Measurements from ENCODE around the gene CAPN2. TPM values are rescaled to one million over a fixed set of nuclear protein-coding genes. Genes with fewer than 3 reads are reported as not detected.
"Not testable (repeated sequence)": the region's sequence is repeated elsewhere in the genome, so short reads cannot be mapped to it uniquely, and the experiment has no call there.

The CAPN2 gene
- total RNA-seq, 1 experiment from 2014 or later: 1,259 TPM

GRCh38 chr1:223815020-223815853 lies 102.9 kb downstream of the CAPN2 start:
- no peaks in the 10 kb centered on the region for H3F3A ChIP-seq (ENCODE audit: low read length, unreplicated experiment)
- H3K27me3 ChIP-seq (ENCODE audit: low read length): no peaks in the 10 kb centered on the region
- no peak overlapping the region for H2AFZ ChIP-seq (ENCODE audit: low read length)
- intact Hi-C loops (cut with micrococcal nuclease): loop anchor here (10.0 kb wide), 1 partner anchor 300 kb away; the partner anchor contains the start of gene FBXO28
- no peak for DNase-seq
- peaks cover 18% of the 10 kb centered on the region for H3K79me2 ChIP-seq (ENCODE audit: low read length)
- no peak overlapping the region for H3K27ac ChIP-seq (ENCODE audit: low read length)
- no peak for ATAC-seq
- TF ChIP-seq EZH2phosphoT487 (IDR thresholded peaks at IDR 0.05; ENCODE audit: borderline replicate concordance, low read length) (no peak), CTCF (conservative IDR thresholded peaks at IDR 0.05; ENCODE audit: low read depth, low read length) (no peak), EZH2 (IDR thresholded peaks at IDR 0.05; ENCODE audit: low read length, unreplicated experiment) (no peak)
- POLR2A ChIA-PET (ENCODE audit: unreplicated experiment): no interaction called here
- CTCF ChIA-PET: no interaction called here
- peaks cover 21% of the 10 kb centered on the region for H3K4me1 ChIP-seq (ENCODE audit: insufficient read depth, low read length)
- BruUV-seq (replicated peaks): no TSS peak
- H3K4me2 ChIP-seq (ENCODE audit: low read length): peak overlapping the region; percentile 61
- H3K9me2 ChIP-seq (replicated peaks; ENCODE audit: low read length): no peaks in the 10 kb centered on the region
- peaks cover 17% of the 10 kb centered on the region; the same call in 1 of the 2 replicates for H3K36me3 ChIP-seq (ENCODE audit: low read depth, low read length)
- H3K9me3 ChIP-seq (ENCODE audit: low read length): no peaks in the 10 kb centered on the region
- H3K9ac ChIP-seq (ENCODE audit: low read length): no peak overlapping the region
- H3K4me3 ChIP-seq (ENCODE audit: low read length): no peak overlapping the region
- peaks cover 8% of the 10 kb centered on the region; the same call in 1 of the 2 replicates for H4K20me1 ChIP-seq (ENCODE audit: low read length)

- Histone ChIP-seq H3K27me3 (ENCODE audit: low read length) (no peaks in the 10 kb centered on the region), H3K36me3 (ENCODE audit: low read depth, low read length) (peaks cover 17% of the 10 kb centered on the region; the same call in 1 of the 2 replicates), H3K4me3 (ENCODE audit: low read length) (0 out of 2 replicates have a peak overlapping the region, but pooled peaks have one; percentile 12), H2AFZ (ENCODE audit: low read length) (no peak overlapping the region), H3K4me1 (ENCODE audit: insufficient read depth, low read length) (peaks cover 20% of the 10 kb centered on the region), H4K20me1 (ENCODE audit: low read length) (peaks cover 8% of the 10 kb centered on the region; the same call in 1 of the 2 replicates), H3K9me2 (replicated peaks; ENCODE audit: low read length) (no peaks in the 10 kb centered on the region), H3F3A (ENCODE audit: low read length, unreplicated experiment) (no peaks in the 10 kb centered on the region), H3K27ac (ENCODE audit: low read length) (no peak overlapping the region), H3K79me2 (ENCODE audit: low read length) (peaks cover 18% of the 10 kb centered on the region), H3K9me3 (ENCODE audit: low read length) (no peaks in the 10 kb centered on the region), H3K9ac (ENCODE audit: low read length) (no peak overlapping the region), H3K4me2 (ENCODE audit: low read length) (peak overlapping the region; percentile 61)
- DNase-seq (peak; percentile 92), ATAC-seq (peak; percentile 87)
- ChIA-PET POLR2A (ENCODE audit: unreplicated experiment) (no interaction called here), CTCF (no interaction called here)
- BruUV-seq (replicated peaks): no TSS peak
- intact Hi-C loops (cut with micrococcal nuclease): loop anchor here (10.0 kb wide), 1 partner anchor 299 kb away; the partner anchor contains the start of gene FBXO28
- no peak for TF ChIP-seq EZH2phosphoT487 (IDR thresholded peaks at IDR 0.05; ENCODE audit: borderline replicate concordance, low read length)
- no peak for TF ChIP-seq CTCF (conservative IDR thresholded peaks at IDR 0.05; ENCODE audit: low read depth, low read length)
- no peak for TF ChIP-seq EZH2 (IDR thresholded peaks at IDR 0.05; ENCODE audit: low read length, unreplicated experiment)
These were observed 103.5 kb downstream of the CAPN2 start for GRCh38 chr1:223815865-223816264.

GRCh38 chr1:223817265-223817664 lies 104.9 kb downstream of the CAPN2 start:
- H4K20me1 ChIP-seq (ENCODE audit: low read length); CTCF ChIA-PET; ATAC-seq; H3K27ac ChIP-seq (ENCODE audit: low read length); H2AFZ ChIP-seq (ENCODE audit: low read length); H3K9me3 ChIP-seq (ENCODE audit: low read length); H3F3A ChIP-seq (ENCODE audit: low read length, unreplicated experiment); POLR2A ChIA-PET (ENCODE audit: unreplicated experiment); DNase-seq; BruUV-seq (replicated peaks); H3K27me3 ChIP-seq (ENCODE audit: low read length); H3K4me3 ChIP-seq (ENCODE audit: low read length); H3K9me2 ChIP-seq (replicated peaks; ENCODE audit: low read length); H3K9ac ChIP-seq (ENCODE audit: low read length); H3K4me2 ChIP-seq (ENCODE audit: low read length): not testable (repeated sequence)
- peaks cover 20% of the 10 kb centered on the region for H3K4me1 ChIP-seq (ENCODE audit: insufficient read depth, low read length)
- peaks cover 25% of the 10 kb centered on the region for H3K79me2 ChIP-seq (ENCODE audit: low read length)
- intact Hi-C loops (cut with micrococcal nuclease): loop anchor here (10.0 kb wide), 1 partner anchor 298 kb away; the partner anchor contains the start of gene FBXO28
- peaks cover 15% of the 10 kb centered on the region; the same call in 1 of the 2 replicates for H3K36me3 ChIP-seq (ENCODE audit: low read depth, low read length)
